AG10803 (cell line): ENCODE results near the gene FMN2.

ENCODE experiments used
- DNase-seq: peaks from one replicate; pipeline ENCODE4 v3.0.0; 2010; ENCODE audit warnings: low read depth
- H3K4me3 ChIP-seq: 2 replicates; pipeline ENCODE4 v1.5.1; 2011; ENCODE audit warnings: mild to moderate bottlenecking, low read length, control low read depth
- CTCF ChIP-seq: conservative IDR thresholded peaks from 2 replicates; pipeline ENCODE4 v1.5.1; 2011; ENCODE audit warnings: mild to moderate bottlenecking, low read length, control low read depth, inconsistent platforms

Gene FMN2

GRCh38 chr1:240455228-240455821 is 363.6 kb downstream of the FMN2 start:
- H3K4me3 ChIP-seq, result no peak overlapping the region
- peak; percentile 15 for DNase-seq
- peak; percentile 56 for TF ChIP-seq CTCF

GRCh38 chr1:240457203-240457602 is 365.5 kb downstream of the FMN2 start:
- DNase-seq, result no peak
- no peak overlapping the region for H3K4me3 ChIP-seq
- TF ChIP-seq CTCF, result no peak

- H3K4me3 ChIP-seq, result no peak overlapping the region
- DNase-seq, result no peak
- TF ChIP-seq CTCF, result no peak
These were observed 370.6 kb downstream of the FMN2 start for GRCh38 chr1:240462277-240462676.

GRCh38 chr1:240462766-240463395 is 371.2 kb downstream of the FMN2 start:
- no peak for TF ChIP-seq CTCF
- DNase-seq, result peak; percentile 33
- no peak overlapping the region for H3K4me3 ChIP-seq

- no peak for TF ChIP-seq CTCF
- H3K4me3 ChIP-seq, result no peak overlapping the region
- DNase-seq, result no peak
These were observed 372.4 kb downstream of the FMN2 start for GRCh38 chr1:240464099-240464498.

GRCh38 chr1:240465531-240465940 is 373.9 kb downstream of the FMN2 start:
- TF ChIP-seq CTCF, result no peak
- DNase-seq, result no peak
- H3K4me3 ChIP-seq, result no peak overlapping the region

- TF ChIP-seq CTCF, result no peak
- H3K4me3 ChIP-seq, result no peak overlapping the region
- DNase-seq, result no peak
These were observed 374.8 kb downstream of the FMN2 start for GRCh38 chr1:240466509-240466908.
